ENCODE data around the gene JAKMIP1.

JAKMIP1 gene

DNA sequence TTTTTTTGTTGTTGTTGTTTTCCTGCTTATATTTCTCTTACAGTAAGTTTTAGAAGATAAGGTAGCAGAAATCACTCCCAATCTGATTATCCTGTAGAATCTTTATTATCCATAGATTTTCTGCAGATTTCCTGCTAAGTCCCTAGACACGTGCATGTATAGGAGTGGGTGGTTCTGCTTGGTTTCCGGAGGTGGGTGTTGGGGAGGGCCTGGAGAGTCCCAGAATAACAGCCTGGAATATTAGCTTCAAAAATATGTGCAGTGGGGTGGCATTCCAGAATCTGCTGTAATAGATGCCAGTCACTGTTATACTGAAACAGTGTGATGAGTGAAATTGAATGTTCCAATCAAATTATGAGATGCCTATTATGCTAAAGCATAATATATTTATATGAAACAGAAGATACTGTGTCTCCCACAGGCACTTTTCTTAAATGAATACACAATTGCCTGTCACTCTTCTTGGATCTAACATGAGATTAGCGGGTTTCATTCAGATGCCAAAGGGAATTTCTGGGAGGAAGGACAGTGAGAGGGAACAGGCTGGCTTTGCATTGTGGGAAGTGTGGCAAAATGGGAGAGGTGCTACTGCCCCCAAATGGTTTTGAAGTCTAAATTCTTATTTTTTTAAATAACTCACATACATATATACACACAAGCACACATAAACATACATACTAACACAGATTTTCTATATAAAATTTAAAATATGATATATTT lies 219.8 kb downstream of the JAKMIP1 start:
- no peak for DNase-seq

DNA sequence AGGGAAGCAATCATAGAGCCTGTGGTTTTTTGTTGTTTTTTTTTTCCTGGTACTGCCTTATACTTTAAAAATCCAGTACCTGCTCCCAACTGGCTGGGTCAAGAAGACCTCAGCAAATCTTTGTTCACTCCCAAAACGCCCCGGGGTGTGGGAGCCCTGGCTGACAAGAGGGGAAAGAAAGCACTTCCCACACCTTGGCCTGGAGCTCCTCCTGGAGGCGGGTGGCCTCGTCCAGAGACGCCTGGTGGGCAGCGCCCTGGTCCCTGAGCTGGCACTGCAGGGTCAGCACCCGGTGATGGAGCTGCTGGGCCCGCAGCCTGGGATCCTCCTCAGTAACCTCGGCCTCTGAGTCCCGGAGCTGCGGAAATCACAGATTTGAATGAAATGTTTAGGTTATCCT lies 220.4 kb downstream of the JAKMIP1 start:
- DNase-seq, result peak; percentile 56

DNA sequence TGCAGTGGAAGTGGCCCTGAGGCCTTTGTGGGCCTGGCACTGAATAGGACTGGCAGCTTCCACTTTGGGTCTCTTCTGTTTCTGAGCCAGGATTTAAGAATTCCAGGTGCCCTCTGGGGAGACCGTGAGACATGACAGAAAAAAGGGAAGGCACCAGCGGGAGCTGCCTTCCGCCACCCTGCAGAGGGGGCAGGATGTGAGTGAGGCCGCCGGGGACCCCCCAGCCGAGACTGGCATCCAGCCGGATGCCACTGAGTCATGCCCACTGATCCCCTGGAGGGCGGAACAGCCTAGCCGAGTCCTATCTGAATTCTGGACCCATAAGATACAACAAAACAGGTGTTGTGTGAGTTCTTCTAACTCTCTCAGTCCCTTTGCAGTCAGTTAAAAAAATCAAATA lies 223.4 kb downstream of the JAKMIP1 start:
- DNase-seq, result no peak

DNA sequence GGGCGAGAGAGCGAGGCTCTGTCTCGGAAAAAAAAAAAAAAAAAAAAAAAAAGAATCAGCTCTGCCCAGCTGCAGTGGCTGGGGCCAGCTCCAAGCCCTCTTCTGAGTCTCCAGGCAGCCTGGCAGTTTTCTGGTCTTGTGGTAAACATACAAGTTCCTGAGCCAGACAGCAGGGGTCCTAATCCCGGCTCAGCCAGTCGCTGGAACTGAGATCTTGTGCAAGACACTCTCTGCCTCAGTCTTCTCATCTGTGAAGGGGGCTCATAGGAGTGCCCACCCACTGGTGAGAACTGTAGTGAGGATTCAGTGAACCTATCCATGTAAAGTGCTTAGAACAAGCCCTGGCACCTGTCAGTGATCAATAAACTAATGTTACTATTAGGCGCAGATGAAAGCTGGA lies 223.9 kb downstream of the JAKMIP1 start:
- no peak for DNase-seq

Measured in retina (tissue), 1 donor.